HFFc6 (cell line): Measurements from ENCODE around the gene PXYLP1. TPM values are rescaled to one million over a fixed set of nuclear protein-coding genes. Genes with fewer than 3 reads are reported as not detected.

Source experiments
- DNase-seq: peaks from one replicate; pipeline ENCODE4 v3.0.0-alpha.2; 2018
- H3K27ac Mint-ChIP-seq: 2 replicates; pipeline ENCODE4 v1.8.0; 2020; ENCODE audit warnings: mild to moderate bottlenecking, mixed read lengths
- H3K27me3 Mint-ChIP-seq: 2 replicates; pipeline ENCODE4 v1.8.0; 2021; ENCODE audit warnings: mild to moderate bottlenecking, moderate library complexity, mixed read lengths; ENCODE audit not compliant: insufficient read depth
- H3K36me3 Mint-ChIP-seq: 2 replicates; pipeline ENCODE4 v1.8.0; 2021; ENCODE audit warnings: low read depth, mixed read lengths
- H3K4me1 Mint-ChIP-seq: 2 replicates; pipeline ENCODE4 v1.8.0; 2020; ENCODE audit warnings: low read depth, mixed read lengths
- H3K4me3 Mint-ChIP-seq: 2 replicates; pipeline ENCODE4 v1.8.0; 2020; ENCODE audit warnings: mild to moderate bottlenecking, moderate library complexity, mixed read lengths
- H3K9me3 Mint-ChIP-seq: 2 replicates; pipeline ENCODE4 v1.8.0; 2020; ENCODE audit warnings: mild to moderate bottlenecking, mixed read lengths
- CTCF ChIP-seq: fragments of 200-600 bp; sonication (generic); IDR thresholded peaks from 2 replicates; pipeline ENCODE4 v1.5.0; 2021; ENCODE audit warnings: antibody characterized with exemption, mild to moderate bottlenecking
- total RNA-seq, 6 experiments: library from RNA; stranded (reverse); fragmentation: NEBNext Ultra II Directional; extraction: Animal tissue kit (Norgen Biotek cat#: 25700); gene quantifications; 2 replicates in 1 of 6; 3 replicates in 5 of 6; pipeline ENCODE4 v1.2.3, GENCODE V29; 2021

PXYLP1 gene
- total RNA-seq, 6 experiments from 2014 or later = 4.5 to 5.4 (median 4.6) TPM

DNA sequence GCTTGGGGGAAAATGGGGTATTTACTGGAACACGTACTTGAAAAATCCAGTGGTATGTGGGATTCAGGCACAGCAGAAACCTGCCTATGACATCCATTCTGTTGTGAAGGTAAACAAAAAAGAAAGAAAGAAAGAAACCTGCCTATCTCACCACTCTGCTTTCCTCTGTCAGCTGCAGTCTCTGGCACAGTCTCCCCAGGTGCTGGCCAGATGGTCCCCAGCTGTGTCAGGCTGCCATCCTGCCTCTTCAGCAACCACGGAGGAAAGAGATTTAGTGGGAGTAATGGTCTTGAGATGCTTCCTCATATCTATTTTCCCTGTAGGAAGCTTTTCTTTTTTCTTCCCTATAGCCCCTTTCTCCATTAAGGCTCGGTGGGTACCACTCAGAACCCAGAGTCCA is 2.5 kb upstream of the PXYLP1 start:
- Mint-ChIP-seq H3K27me3 (peaks cover 7% of the 10 kb centered on the region), H3K4me1 (peaks cover 19% of the 10 kb centered on the region), H3K27ac (no peak overlapping the region), H3K36me3 (no peaks in the 10 kb centered on the region; the same call in 1 of the 2 replicates), H3K9me3 (peaks cover 7% of the 10 kb centered on the region), H3K4me3 (no peak overlapping the region)
- no peak for TF ChIP-seq CTCF
- no peak for DNase-seq

GRCh38 chr3:141230293-141230692 is 1.3 kb upstream of the PXYLP1 start:
- Mint-ChIP-seq H3K27ac (no peak overlapping the region), H3K4me3 (peak overlapping the region; percentile 80), H3K9me3 (no peaks in the 10 kb centered on the region), H3K4me1 (peaks cover 19% of the 10 kb centered on the region), H3K36me3 (no peaks in the 10 kb centered on the region), H3K27me3 (peaks cover 7% of the 10 kb centered on the region)
- DNase-seq = no peak
- TF ChIP-seq CTCF = no peak

GRCh38 chr3:141231952-141232823 is 563 bp downstream of the PXYLP1 start:
- DNase-seq = no peak
- Mint-ChIP-seq H3K36me3 (no peaks in the 10 kb centered on the region), H3K27me3 (peaks cover 7% of the 10 kb centered on the region), H3K27ac (no peak overlapping the region), H3K9me3 (no peaks in the 10 kb centered on the region), H3K4me3 (peak overlapping the region; percentile 85), H3K4me1 (peaks cover 19% of the 10 kb centered on the region)
- TF ChIP-seq CTCF = no peak

GRCh38 chr3:141233457-141234161 is 2.0 kb downstream of the PXYLP1 start:
- no peak for TF ChIP-seq CTCF
- Mint-ChIP-seq H3K4me1 (peaks cover 19% of the 10 kb centered on the region), H3K27ac (no peak overlapping the region), H3K36me3 (no peaks in the 10 kb centered on the region), H3K4me3 (no peak overlapping the region), H3K27me3 (peaks cover 7% of the 10 kb centered on the region), H3K9me3 (no peaks in the 10 kb centered on the region)
- DNase-seq = no peak

DNA sequence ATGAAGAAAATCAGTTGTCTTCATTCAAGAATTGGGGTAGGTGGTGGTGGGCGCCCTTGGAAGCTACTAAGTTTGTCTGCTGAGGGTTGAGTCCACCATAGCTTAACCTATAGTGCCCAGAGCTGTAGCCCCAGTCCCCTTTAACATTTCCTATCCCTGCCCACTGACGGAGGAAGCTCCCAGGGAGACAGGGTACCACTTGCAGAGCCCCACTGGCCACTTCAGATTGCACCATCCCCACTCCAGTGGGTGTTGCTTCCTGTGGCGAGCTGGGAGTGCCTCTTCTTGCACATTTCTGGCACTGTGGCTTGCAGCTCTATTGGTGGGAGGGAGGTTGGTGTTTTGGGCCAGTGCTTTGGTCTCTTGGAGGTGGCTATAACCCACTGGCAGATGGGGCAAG is 2.7 kb downstream of the PXYLP1 start:
- H3K4me1 Mint-ChIP-seq = peaks cover 19% of the 10 kb centered on the region
- no peak for TF ChIP-seq CTCF

More for the DNA sequence above, 2.7 kb downstream of the PXYLP1 start:
- H3K9me3 Mint-ChIP-seq = no peaks in the 10 kb centered on the region
- no peaks in the 10 kb centered on the region for H3K36me3 Mint-ChIP-seq
- H3K27me3 Mint-ChIP-seq = peaks cover 4% of the 10 kb centered on the region
- no peak overlapping the region for H3K27ac Mint-ChIP-seq
- H3K4me3 Mint-ChIP-seq = no peak overlapping the region
- DNase-seq = no peak
